ENCODE data around the gene THADA.

THADA gene

GRCh38 chr2:43346602-43347567 is 249.0 kb downstream of the THADA start:
- no peak for DNase-seq (ENCODE audit: low spot score)

- DNase-seq (ENCODE audit: low spot score), result no peak
Observed at GRCh38 chr2:43345872-43346271, 250.0 kb downstream of the THADA start.

GRCh38 chr2:43345391-43345813 is 250.4 kb downstream of the THADA start:
- DNase-seq (ENCODE audit: low spot score), result no peak

- no peak for DNase-seq (ENCODE audit: low spot score)
Observed at GRCh38 chr2:43344868-43345373, 250.9 kb downstream of the THADA start.

- no peak for DNase-seq (ENCODE audit: low spot score)
Observed at GRCh38 chr2:43343573-43344304, 252.1 kb downstream of the THADA start.

GRCh38 chr2:43341959-43342757 is 253.7 kb downstream of the THADA start:
- no peak for DNase-seq (ENCODE audit: low spot score)

- no peak for DNase-seq (ENCODE audit: low spot score)
Observed at GRCh38 chr2:43340945-43341356, 254.9 kb downstream of the THADA start.

GRCh38 chr2:43340066-43340465 is 255.8 kb downstream of the THADA start:
- no peak for DNase-seq (ENCODE audit: low spot score)

GRCh38 chr2:43333656-43334144 is 262.1 kb downstream of the THADA start:
- no peak for DNase-seq (ENCODE audit: low spot score)

GRCh38 chr2:43333101-43333655 is 262.7 kb downstream of the THADA start:
- DNase-seq (ENCODE audit: low spot score), result no peak

GRCh38 chr2:43332653-43333052 is 263.2 kb downstream of the THADA start:
- DNase-seq (ENCODE audit: low spot score), result no peak

- DNase-seq (ENCODE audit: low spot score), result no peak
Observed at GRCh38 chr2:43331422-43331821, 264.4 kb downstream of the THADA start.

- no peak for DNase-seq (ENCODE audit: low spot score)
Observed at GRCh38 chr2:43329637-43330036, 266.2 kb downstream of the THADA start.

- no peak for DNase-seq (ENCODE audit: low spot score)
Observed at GRCh38 chr2:43328832-43329231, 267.0 kb downstream of the THADA start.

GRCh38 chr2:43328133-43328532 is 267.7 kb downstream of the THADA start:
- DNase-seq (ENCODE audit: low spot score), result no peak

- DNase-seq (ENCODE audit: low spot score), result no peak
Observed at GRCh38 chr2:43327119-43327518, 268.7 kb downstream of the THADA start.

- DNase-seq (ENCODE audit: low spot score), result no peak
Observed at GRCh38 chr2:43326101-43326825, 269.6 kb downstream of the THADA start.

GRCh38 chr2:43325107-43325811 is 270.6 kb downstream of the THADA start:
- DNase-seq (ENCODE audit: low spot score), result no peak

- no peak for DNase-seq (ENCODE audit: low spot score)
Observed at GRCh38 chr2:43324259-43325106, 271.4 kb downstream of the THADA start.
